GM21447 (cell line): ENCODE measurements around the gene OMP.

Experiments used
- ATAC-seq: cut with Tn5 transposase; IDR thresholded peaks from one replicate; pipeline ENCODE4 v1.9.1; 2021; ENCODE audit not compliant: unreplicated experiment

OMP gene

DNA sequence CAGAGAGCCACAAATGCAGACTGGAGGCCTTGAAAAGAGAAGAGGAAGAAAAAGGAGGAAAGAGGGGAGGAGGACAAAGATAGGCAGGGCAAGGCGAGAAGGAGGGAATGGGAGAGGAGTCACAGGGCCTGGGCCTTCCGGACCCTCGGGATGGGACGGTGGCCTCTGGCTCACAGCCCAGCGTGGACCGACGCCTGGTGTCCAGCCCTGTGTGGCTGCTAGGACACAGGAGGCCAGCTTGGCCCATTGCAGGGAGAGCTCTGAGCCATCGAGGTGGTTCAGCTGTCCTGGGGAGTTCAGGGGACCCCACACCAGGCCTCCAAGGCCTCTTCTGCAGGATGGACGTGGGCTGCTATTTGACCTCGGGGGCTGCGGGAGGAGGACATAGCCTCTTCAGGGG is 34.8 kb downstream of the OMP start:
- no peak for ATAC-seq

DNA sequence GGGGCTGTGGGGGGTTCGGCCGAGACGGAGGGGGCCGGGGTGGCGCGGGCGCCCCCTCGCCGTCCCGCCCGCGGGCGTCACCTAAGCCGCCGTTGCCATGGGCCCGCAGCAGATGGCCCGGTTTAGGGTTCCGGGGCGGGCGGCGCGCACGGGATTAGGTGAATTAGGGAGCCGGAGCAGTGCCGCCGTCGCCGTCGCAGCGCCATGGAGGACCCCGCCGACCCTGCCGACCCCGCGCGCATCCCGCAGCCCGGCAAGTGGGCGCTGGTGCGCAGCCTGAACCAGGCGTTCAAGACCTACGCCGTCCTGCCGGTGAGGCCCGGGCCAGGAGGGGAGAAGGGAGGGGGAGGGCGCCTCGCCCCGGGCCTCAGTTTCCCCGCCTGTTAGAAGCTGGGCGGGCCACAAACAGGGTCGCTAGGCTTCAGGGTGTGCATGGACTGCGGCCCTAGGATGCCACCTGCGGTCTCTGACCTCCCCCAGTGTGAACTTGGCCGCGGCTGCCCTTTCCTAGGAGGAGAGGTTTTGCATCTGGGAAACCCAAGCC is 35.5 kb downstream of the OMP start:
- no peak for ATAC-seq

DNA sequence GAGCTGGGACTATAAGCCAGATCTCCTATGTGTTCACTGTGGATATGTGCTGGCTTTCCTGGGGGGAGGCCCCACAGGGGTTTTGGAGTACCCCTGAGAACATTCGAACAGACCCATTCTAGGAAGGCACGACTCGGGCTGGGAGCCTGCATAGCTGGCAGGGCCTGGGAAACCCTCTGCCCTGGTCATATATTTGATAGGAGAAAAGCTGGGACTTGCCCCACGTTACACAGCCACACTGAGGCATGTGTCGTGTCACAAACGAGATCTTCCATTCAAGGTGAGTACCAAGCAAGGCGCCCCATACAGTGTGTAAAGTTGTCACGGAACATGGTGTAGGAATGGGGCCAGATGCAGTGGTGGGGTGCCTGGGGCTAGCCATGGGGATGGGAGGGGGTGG is 36.6 kb downstream of the OMP start:
- no peak for ATAC-seq

DNA sequence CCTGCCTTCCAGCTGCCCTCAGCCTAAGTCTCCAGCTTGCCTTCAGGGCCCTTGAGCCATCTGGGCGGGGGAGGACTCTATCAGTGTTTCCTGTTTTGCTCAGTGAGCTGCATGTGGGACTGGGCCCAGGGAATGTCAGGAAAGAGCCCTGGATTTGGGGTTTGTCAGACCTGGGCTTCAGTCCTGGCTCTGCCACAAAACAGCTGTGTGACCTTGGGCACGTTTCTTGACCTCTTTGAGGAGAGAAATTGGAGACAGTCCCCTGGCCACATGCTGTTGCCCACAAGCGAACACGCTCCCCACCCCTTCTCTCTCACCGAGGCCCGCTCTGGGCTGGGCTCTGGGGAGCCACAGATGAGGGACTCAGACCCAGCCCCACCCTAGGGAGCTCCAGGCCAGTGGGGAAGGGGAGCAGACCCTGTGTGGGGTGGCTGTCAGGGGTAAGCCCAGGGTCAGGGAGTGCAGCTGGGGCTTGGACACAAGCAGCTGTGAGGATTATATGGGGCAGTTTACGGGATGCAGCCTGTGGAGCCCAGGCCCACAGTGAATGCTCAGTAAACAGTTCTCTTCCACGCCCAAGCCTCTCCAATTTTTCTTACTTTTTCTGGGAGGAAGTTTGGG is 37.7 kb downstream of the OMP start:
- no peak for ATAC-seq

DNA sequence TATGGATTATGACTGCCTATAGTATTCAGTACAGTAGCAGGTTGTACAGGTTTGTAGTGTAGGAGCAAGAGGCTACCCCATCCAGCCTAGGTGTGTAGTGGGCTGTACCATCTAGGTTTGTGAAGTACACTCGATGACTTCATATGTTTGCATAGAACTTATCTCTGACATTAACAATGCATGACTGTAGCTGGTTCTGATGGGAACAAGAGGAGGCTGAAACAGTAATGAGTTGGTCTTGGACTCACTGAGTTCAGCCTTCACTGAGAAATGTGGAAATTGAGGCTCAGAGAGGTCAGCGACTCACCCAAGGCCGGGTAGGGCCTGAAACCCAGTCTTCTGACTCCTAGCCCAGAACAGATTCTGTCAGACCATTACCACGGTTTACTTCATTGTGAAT is 38.4 kb downstream of the OMP start:
- no peak for ATAC-seq

DNA sequence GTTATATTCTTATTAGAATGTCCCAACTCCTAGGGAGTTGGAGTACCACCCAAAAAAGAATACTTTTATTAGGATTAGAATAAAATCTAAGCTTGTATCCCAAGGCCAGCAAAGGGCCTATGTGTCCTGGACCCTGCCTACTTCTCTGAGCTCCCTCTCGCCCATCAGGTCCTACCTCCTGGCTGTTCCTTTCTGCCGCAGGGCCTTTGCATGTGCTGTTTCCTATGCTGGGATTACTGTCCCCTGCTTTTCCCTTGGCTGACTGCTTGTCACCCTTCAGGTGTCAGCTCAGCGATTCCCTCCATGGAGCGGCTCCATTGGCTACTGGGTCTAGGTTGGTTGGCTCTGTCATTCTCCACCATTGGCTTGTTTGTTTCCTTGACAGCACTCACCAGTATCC is 38.8 kb downstream of the OMP start:
- ATAC-seq = no peak

DNA sequence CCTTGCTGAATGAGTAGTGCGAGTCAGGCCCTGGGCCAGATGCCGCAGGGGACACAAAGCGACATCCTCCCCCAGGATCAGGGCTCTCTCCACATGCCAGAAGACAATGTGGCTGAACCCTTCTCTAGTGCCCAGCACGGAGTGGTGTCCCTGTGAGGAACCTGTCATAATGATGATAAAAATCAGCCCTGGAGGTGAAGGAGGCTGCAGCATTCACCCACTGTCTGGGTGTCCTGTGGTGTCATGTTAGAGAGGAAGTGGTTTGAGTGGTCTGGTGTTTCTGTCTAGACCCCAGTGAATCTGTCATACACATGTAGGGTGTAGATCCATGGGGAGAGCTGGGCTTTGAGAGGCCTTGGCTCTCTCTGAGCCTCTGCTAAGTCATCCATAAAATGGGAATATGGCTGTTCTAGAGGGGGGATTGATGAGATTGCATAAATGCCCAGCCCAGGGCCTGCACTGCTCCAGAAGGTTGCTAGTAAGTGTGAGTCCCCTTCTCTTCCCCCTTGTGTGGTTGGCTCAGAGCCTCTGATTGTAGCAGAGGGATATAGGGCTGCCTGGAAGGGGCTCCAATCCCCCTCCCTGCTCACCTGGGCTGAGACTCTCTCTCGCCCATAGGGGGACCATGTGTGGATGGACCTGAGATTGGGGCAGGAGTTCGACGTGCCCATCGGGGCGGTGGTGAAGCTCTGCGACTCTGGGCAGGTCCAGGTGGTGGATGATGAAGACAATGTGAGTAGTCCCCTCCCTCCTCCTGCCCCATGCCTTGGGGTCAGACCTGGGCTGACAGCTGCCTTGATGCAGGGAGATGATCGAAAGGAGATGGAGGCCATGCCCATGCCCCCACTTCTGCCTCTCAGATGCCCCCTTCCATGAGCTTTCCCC is 39.7 kb downstream of the OMP start:
- no peak for ATAC-seq

DNA sequence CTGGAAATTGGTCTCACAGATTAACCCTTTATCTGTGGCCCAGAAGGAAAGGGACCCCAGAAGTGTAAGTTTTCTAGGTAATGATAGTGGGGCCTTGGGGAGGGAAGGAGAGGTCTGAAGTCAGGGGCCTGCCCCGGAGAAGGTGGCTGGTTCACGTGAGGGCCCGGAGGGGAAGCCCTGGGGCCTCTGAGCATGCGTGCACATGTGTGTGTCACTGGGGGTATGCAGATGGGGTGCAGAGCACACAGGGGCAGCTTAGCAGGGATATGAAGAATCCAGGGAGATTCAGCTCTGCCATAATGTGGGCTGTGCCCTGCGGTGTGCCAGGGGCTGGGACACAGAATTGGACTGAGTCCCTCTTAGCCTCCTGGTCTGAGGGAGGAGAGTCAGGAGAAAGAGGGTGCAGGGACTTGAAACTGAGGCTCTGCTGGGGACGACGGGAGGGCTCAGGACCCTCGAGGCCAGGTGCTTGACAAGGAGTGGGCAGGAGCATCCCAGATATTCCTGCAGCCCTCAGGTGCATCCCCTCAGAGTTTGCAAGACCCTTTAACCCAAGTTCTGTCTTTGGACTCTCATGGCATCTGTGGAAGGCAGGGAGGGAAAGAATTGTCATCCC is 40.9 kb downstream of the OMP start:
- no peak for ATAC-seq

DNA sequence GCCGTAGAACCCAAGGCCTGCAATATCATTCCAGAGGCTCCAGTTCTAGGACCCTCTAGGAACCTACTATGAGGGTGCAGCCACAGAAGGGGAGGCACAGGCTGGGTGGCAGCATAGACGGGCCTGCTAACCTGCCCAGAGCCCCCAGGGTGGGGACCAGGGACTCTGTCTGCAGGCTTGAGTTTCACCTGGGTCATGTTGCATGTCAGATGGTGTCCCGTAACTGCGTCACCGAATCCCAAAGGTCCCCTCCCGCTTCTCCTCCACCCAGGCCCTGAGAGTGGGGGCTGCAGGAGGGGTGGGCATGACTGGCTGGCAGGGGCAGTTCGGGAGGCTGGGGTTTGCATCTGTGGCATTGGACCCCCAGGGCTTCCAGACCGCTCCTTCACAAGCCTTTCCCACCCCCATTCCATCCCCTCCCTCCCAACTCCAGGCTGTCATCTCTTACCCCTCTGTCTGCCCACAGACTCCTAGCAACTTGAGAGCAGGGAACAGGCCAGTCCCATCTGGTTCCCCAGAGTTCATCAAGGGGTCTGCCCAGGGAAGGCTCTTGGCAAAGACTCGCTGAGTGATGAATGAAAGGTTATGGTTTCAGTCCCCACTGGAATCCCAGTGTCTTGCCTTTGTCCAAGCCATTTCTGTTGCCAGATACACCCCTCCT is 41.7 kb downstream of the OMP start:
- no peak for ATAC-seq

DNA sequence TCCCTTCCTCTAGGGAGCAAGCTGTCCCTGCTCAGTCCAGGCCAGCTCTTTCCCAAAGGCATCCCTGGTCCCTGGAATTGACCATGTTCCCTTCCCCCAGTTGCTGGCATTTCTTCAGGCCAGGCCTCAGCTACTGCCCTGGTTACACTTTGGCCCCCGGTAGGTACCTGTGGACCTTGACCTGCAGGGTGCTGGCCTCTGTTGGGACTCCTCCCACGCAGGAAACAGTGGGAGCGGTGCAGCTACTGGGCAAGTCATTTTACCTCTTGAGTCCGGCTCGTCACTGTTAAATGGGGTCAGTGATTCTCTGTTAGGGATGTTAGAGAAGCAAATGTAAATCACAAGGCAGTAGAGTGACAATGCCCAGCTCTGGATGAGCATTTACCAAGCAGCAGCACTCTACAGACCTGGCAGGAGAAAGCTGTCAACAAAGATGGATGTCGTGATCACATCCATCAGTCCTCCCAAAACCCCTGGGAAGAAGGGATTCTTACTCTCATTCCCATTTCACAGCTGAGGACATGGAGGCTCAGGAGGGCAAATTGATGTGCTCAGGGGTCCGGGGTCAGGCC is 42.3 kb downstream of the OMP start:
- no peak for ATAC-seq

DNA sequence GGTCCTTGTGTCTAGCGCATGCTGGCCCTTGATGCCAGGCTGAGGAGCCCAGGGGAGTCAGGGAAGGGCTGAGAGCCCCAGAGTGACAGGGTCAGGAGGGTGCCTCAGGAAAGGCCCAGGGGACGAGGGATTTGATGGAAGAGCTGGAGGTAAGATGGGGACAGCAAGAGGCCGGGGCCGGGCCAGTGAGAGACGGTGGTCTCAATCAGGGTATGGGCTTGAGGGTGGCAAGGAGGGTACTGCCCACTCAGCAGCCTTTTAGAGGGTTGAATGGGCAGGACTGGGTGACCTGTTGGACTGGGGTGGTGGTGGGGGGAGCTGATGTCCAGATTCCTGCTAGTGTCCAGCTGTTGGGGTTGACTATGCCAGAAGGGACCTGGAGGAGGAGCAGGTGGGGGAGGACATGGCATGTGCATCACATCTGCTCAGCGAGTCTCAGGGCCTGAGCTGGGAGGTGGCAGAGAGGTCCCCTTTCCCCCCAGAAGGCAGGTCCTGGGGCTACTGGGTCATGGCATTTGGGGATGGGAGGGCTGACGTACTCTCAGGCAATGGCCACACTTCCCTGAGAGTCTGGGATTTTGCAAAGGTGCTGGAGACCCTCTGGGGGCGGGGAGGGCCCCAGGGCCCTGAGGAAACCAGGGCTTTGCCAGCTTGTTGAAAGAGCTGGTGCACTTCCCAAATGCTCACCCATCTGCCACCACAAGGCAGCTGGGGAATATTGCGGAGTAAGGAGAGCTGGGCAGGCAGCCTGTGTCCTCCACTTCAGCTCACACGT is 43.8 kb downstream of the OMP start:
- no peak for ATAC-seq

DNA sequence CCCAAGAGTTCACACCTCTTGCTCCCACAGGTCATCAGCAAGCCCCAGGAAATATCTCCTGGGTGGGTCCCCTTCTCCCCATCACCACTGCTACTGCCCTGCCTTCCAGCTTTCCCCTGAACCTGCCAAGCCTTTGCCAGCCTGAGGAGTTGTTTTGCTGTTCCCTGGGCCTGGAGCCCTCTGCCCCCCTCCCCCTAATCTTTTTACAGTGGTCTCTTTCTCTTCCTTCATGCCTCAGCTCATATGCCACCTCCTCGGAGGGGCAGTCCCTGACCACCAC is 44.3 kb downstream of the OMP start:
- ATAC-seq = no peak

DNA sequence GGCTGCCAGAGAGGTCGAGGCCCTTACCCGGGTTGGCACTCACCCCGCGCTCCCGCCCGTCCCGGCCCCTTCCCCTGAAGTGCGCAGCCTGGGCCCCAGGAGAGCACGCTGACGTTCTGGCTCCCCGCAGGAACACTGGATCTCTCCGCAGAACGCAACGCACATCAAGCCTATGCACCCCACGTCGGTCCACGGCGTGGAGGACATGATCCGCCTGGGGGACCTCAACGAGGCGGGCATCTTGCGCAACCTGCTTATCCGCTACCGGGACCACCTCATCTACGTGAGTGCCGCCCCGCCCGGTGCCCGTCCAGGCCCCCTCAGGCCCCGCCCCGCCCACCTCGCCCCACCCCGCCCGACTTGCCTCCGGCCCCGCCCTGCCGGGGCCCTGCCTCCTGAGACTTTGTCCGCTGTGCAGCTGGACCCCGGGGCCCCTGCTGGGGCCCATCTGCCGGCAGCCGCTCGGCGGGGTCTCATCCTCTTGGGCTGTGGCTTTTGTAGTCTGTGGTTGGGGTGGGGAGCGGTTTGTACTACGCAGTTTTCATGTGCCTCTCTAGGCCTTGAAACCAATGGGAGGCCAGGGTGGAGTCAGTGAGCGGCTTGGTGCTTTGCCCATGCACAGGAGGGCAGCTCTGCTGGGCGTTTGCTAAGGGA is 45.2 kb downstream of the OMP start:
- no peak for ATAC-seq

DNA sequence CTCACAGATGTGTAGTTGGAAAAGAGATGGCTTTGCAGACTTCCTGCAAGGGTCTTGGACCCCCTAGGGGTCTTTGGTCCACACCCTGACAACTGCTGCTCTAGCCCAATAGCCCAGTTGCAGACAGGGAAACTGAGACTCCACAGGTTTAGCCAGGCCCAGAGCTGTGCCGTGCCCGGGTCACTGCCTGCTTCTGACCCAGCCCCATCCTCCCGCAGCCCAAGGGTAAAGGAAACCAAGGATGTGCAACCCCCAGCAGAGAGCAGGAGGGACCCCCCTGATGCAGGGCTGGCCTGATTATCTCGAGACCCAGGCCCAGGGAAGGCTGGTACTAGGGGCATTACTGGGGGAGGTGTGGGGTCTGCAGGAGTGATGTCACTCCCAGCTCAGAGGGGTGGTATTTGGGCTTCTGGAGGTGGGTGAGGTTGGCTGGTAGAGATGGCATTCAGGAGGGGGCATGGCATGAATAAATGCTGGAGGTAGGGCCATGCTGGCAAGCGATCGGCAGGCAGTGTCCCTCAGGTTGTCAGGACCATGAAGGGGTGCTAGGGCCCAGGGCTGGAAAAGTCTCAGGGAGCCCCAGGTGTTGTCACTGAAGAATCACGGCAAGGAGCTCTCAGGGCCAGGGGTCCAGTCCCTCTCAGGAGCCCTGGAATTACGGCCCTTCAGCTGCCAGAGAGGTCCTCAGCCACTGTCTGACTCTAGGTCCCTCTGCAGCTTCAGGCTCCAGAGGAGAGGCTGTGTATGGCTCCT is 46.5 kb downstream of the OMP start:
- ATAC-seq = no peak

DNA sequence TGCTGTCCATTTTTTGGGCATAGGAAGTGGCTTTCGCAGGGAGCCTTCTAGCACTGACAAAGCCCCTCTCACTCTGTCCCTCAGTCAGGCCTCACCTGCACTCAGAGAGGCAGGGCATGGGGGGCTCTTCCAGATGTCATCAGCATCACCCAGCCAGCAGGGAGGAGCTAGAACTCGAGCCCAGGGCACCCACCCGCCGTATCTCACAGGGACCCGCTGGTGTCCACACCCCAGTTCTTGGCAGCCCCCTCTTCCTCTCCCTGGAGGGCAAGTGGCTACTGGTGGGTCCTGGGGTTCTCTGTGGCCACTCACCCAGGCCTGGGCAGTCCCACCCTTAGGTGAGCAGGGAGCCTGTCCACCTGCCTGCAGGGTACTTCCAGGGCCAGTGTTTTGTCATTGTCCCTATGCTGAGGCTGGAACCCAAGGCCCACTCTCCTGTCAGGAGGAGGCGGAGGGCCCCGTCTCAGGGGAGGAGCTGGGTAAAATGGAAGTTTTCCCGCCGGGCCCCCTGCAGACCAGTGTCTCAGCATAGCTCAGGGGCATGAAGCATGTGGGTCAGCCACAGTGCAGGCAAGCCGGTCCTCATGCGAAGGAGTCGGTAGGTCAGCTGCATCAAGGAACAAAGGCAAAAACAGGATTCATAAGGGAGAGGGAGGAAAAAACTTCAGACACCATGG is 47.2 kb downstream of the OMP start:
- ATAC-seq = no peak

DNA sequence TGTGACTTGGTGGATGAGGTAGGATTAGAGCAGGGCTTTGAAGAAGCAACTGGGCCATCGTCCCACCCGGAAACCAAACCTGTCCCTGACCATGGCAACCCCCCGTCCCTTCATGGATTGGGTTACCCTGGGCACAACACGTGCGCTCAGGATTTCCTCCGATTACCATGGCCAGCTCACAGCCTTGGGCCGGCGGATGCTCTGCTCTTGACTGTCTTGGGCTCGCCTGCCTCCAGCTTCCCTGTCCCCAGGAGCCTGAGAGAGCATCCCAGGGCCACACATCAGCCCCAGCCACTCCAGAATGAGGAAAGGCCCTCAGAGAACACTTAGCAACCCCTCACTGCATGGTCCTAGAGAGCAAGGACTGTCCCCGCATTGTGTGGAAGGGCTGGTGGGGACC is 48.2 kb downstream of the OMP start:
- no peak for ATAC-seq

DNA sequence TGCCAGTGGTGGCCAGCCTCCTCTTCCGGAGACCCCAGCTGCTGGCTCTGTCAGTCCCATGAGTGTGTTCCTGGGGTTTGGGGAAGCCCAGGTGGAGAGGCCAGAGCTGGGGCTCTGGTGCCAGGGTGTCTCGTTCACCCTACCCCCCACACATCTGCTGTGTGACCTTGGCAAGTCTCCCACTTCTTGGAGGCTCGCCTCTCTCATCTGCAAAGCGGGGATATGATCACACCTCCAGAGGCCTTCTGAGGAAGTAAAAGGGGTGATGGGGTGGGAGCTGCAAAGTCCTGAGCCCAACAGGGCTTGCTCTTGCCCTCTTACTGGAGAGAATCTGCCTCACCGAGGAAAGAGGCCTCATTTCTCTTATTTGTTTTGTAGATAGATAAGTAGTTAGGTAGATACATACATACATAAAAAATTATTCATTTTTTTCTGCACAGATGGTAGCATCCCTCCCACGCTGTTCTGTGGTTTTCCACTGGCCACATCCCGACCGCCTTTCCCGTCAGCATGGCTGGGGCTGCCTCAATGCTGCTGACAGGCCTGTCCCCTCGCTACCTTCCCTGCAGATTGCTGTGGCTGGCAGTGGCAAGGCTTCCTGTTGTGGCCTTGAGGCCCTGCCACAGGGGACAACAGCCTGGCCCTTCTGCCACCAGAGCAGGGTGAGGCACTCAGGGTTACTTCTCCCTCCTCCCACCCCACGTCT is 49.3 kb downstream of the OMP start:
- ATAC-seq = no peak

DNA sequence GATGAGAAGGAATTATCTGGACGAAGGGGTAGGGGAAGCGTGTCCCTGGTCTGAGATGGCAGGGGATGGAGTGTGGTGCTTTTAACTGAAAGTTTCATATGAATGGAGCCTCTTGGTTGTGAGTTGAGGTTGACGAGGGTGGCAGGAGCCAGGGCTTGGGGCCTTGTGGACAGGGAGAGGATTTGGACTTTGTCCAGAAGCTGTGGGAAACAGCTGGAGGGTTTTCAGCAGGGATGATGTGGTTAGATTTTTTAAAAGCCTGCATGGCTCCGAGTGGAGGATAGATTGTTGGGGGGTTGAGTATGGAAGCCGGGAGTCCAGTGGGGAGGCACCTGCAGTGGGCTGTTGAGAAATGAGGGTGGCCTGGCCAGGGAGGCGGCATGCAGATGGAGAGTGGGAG is 50.2 kb downstream of the OMP start:
- ATAC-seq = no peak
